Measurements from ENCODE around the gene AP1M2.
"Not testable (repeated sequence)": the region's sequence is repeated elsewhere in the genome, so short reads cannot be mapped to it uniquely, and the experiment has no call there.

AP1M2 gene

DNA sequence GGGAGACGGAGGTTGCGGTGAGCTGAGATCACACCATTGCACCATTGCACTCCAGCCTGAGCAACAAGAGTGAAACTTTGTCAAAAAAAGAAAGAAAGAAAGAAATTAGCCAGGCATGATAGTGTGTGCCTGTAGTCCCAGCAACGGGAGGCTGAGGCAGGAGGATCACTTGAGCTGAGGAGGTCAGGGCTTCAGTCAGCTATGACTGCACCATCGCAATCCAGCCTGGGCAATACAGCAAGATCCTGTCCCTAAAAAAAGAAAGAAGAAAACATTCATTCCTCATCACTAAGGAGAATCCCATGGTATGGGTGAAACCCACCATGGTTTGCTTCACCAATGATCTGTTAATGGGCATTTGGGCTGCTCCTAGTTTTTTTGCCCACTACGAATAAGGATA, 13.0 kb upstream of the AP1M2 start:
- DNase-seq: no peak

DNA sequence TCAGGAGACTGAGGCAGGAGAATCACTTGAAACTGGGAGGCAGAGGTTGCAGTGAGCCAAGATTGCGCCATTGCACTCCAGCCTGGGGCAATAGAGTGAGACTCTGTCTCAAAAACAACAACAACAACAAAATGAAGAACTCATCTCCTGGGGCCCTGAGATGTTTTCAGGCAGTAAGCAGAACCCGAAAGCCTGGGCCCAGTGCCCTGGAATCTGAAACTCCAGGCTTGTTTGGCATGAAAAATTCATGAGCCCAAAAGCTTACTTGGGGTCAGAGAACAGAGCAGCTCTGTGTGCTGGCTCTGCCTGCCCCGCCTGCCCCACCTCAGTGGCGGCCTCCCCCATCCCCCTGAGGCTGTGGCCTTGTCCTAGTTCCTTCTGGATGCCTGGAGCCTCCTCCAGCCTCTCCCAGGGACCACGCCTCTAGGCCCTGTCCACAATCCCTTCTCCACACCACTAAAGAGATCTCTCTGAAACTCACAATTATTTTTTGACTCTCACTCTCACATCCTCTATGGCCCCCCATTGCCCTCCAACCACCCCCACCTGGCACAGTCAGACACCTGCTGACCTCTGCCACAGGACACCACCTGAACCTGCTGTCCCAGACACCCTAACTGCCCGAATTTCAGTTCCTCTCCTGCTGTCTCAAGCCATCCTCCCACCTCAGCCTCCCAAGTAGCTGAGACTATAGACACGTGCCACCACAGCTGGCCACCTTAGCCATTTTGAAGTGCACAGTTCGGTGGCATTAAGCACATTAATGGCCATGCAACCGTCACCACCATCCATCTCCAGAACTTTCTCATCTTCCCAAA, 6.9 kb upstream of the AP1M2 start:
- DNase-seq: no peak

DNA sequence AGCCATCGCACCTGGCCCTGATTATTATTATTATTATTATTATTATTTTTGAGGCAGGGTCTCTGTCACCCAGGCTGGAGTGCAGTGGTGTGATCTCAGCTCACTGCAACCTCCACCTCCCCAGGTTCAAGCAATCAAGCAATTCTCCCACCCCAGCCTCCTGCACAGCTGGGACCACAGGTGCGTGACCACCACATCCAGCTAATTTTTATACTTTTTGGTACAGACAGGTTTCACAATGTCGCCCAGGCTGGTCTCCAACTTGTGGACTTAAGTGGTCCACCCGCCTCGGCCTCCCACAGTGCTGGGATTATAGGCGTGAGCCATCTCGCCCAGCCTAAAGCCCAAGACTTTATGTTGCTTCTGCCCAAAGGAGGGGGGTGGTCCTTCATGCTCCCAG, 6.0 kb upstream of the AP1M2 start:
- no peak for DNase-seq

DNA sequence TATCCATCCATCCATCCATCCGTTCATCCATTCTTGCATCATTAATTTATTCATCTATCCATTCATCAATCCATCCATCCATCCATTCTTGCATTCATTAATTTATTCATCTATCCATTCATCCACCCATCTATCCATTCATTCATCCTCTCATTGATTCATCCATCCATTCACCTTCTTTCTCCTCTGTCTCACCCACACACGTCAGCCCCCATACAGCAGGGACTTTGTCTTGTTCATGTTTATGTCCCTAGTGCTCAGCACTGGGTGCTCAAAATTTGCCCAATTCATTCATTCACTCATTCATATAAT, 683 bp upstream of the AP1M2 start:
- DNase-seq: no peak

GRCh38 chr19:10586396-10586795, 716 bp downstream of the AP1M2 start:
- no peak for DNase-seq

DNA sequence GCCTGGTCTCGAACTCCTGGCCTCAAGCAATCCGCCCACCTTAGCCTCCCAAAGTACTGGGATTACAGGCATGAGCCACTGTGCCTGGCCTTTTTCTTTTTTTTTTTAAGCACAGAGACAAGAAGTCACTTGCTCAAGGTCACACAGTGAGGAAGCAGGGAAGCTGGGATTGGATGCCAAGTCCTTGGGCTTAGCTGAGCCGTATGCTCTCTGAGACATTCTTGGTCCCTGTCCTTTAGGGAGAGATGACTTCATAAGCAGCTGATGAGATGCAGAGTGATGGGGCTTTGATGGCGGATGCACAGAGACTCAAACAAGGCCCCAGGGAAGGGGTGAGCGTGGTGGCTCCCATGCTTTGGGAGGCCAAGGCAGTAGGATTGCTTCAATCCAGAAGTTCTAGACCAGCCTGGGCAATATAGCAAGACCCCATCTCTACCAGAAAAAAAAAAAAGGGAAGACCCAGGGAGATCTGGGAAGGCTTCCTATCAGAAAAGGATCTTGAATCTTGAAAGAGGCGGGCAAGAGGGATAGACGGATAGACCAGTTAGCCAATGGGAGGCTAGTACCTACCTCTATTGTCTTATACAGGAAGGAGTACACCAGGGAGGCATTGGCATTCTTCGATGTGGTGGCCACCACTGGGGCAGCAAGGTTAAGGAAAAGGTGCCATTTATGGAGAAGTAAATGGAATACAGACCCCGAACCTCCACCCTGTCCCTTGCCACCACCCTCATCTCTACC, 3.9 kb downstream of the AP1M2 start:
- no peak for DNase-seq

GRCh38 chr19:10582091-10582490, 5.0 kb downstream of the AP1M2 start:
- no peak for DNase-seq

- DNase-seq: peak; percentile 91
Observed at GRCh38 chr19:10580979-10581631, 6.0 kb downstream of the AP1M2 start.

- DNase-seq: no peak
Observed at GRCh38 chr19:10577951-10578350, 9.2 kb downstream of the AP1M2 start.

GRCh38 chr19:10575011-10575716, 11.9 kb downstream of the AP1M2 start:
- DNase-seq: no peak

DNA sequence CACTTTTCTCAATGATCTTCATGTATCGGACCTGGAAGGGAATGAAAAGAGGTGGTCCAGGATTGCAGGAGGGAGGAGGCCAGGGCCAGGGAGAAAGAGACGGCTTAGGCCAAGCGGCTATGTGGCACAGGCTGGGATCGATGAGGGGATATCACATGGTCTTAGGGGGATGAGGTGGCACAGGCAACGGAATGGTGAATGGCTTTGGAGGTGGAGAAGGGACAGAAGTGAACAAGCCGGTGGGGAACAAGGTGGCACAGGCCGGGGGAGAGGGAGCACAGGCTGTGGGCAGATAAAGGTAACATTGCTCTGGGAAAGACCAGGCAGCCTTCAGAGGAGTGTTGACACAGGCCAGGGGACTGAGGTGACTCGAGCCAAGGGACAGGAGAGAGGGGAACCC, 12.7 kb downstream of the AP1M2 start:
- DNase-seq: no peak

DNA sequence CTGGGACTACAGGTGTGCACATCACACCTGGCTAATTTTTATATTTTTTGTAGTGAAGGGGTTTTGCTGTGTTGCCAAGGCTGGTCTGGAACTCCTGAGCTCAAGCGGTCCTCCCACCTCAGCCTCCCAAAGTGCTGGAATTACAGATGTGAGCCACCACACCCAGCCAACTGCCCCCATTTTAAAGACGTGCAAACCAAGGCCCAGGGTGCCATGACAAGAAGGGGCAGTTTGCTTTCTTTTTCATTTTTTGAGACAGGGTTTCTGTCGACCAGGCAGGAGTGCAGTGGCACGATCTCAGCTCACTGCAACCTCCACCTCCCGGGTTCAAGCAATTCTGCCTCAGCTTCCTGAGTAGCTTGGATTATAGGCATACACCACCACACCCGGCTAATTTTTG, 13.3 kb downstream of the AP1M2 start:
- not testable (repeated sequence) for DNase-seq

- DNase-seq: peak; percentile 100
Observed at GRCh38 chr19:10568826-10569651, 18.1 kb downstream of the AP1M2 start, which contains the start of gene CDKN2D. CDKN2D (minus strand) TSS chr19:10568979; CDS start chr19:10568653, 326 bp downstream.

DNA sequence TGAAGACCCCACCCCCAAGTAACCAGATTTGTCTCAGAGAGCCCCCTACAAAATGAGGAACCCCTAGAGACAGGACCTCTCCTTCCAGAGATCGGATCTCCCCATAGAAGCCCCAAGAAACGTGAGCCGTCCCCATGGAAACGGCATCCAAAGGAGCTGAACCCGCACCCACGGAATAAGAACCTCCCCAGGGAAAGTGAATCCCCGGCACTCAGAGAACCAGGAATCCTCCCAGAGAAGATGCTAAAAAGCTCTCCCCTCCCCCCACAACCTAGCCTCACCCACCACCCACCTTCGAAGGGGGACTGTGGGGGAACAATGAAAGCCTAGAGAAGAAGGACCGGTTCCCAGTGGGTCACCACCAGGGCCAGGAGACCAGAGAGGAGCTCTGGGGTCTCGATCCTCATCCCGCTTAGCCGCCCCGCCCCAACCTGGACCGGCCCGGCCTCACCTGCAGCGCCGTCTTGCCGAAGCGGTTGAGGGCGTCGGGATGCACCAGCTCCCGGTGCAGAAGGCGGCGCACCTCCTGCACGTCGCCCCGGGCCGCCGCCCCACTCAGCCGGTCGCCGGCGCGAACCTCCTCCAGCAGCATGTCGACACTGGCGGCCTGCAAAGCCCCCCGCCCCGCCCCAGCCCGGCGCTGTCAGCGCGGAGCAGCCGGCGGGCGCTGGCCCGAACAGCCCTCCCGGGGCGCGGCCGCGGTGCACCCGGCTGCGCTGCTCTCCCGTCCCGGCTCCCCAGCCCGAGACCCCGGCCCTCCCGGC, 18.9 kb downstream of the AP1M2 start:
- DNase-seq: peak; percentile 24

DNA sequence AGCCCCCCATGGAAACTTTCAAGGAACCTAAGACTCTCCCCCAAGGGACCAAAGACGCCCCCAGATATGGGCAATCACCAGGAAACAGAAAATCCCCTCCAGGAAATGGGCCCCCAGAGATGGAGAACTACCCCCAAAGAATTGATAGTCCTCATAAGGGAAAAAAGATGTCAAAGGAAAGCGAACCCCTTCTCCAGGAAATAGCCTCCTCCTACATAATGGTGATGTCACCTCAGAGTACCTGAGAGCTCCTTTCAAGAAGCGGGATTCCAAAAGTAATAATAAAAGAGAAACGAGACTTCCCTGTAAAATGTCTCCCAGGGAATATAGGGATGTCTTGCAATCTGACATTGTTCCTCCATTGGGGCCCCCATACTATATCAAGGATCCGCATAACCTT, 19.5 kb downstream of the AP1M2 start:
- DNase-seq: peak; percentile 33

DNA sequence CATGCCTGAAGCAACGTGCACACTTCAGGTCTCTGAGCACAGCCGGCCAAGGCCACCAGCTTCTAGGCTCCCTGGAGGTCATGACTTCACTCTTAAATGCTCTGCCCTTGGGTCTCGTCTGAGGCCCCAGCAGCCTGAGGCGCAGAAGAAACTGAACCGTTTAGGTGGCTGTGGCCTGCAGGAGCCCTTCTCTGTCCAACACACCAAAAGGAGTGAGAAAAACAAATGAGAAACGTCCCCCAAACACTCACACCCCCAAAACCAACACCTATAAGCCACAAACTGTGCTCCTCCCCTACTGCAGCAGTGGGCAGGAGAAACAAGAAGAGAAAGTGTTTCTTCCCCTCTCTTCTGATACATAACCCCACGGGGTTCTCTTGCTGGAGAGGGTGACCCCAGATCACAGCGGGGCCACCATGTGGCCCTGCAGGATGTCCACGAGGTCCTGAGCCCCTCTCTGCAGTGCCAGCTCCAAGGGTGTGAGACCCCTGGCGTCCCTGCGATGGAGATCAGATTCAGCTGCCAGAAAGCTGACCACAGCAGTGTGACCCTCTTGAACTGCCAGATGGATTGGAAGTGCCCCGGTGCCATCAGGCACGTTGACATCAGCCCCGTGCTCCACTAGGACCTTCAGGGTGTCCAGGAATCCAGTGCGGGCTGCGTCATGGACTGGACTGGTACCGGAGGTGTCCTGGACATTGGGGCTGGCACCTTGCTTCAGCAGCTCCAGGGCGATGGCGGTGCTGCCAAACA, 20.3 kb downstream of the AP1M2 start:
- DNase-seq: peak; percentile 84

GRCh38 chr19:10566408-10566657, 20.8 kb downstream of the AP1M2 start:
- no peak for DNase-seq

GRCh38 chr19:10565567-10566407, 21.3 kb downstream of the AP1M2 start, which contains the start of gene KRI1:
KRI1 (minus strand) TSS chr19:10566010; CDS start chr19:10565999, 11 bp downstream.
- peak; percentile 100 for DNase-seq

- peak; percentile 69 for DNase-seq
Observed at GRCh38 chr19:10565028-10565566, 22.0 kb downstream of the AP1M2 start.

DNA sequence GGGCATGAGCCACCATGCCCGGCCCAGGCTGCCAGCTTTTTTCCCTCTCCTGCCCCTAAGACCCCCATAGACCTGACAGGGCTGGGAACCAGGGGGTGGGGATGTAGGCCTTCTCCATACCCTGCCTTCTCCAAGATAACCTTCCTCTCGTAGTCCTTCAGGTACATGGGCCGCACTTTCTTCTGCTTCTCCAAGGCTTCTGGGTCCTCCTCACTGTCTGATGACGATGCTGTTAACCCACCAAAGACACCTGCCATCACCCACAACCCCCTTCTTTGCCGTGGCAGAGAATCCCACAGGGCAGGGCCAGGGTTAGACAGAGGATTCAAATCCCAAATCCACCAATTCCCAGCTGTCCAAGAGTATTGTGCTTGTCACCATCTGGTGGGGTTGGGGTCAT, 24.5 kb downstream of the AP1M2 start:
- DNase-seq: no peak
